ENCODE measurements around the gene MCRIP1. TPM values are rescaled to one million over a fixed set of nuclear protein-coding genes. Genes with fewer than 3 reads are reported as not detected.

The MCRIP1 gene
- total and polyA plus RNA-seq, 10 of the 15 experiments (the other 5 are each of a cell fraction or from before 2014, with no cell fraction given) = 0.31 to 54.4 (median 30.8) TPM

- TF ChIP-seq ELK1 (IDR thresholded peaks at IDR 0.05; ENCODE audit: low read depth, low read length) (peak; percentile 73), SPI1 (IDR thresholded peaks at IDR 0.05; ENCODE audit: borderline replicate concordance, insufficient read depth, low read depth, low read length) (peak; percentile 60), CBX5 (IDR thresholded peaks at IDR 0.05; ENCODE audit: low read depth) (no peak), ATF3 (IDR thresholded peaks at IDR 0.05; ENCODE audit: borderline replicate concordance, extremely low read depth, low read depth, low read length) (peak; percentile 70; the same call in 1 of the 2 replicates), USF2 (IDR thresholded peaks at IDR 0.05; ENCODE audit: borderline replicate concordance, low read depth, low read length) (peak; percentile 36; the same call in 1 of the 2 replicates), BCL11A (IDR thresholded peaks at IDR 0.05; ENCODE audit: low read depth, low read length) (no peak), HDGF (IDR thresholded peaks at IDR 0.05) (peak; percentile 60; the same call in 1 of the 2 replicates), POLR2A (IDR thresholded peaks at IDR 0.05; ENCODE audit: low read depth, low read length) (peak; percentile 71; the same call in 1 of the 2 replicates), EP300 (IDR thresholded peaks at IDR 0.05; ENCODE audit: borderline replicate concordance in 1 of 2, control insufficient read depth in 1 of 2, low read depth in 2 of 2, low read length in 2 of 2) (0 out of 4 replicates have a peak, but pooled peaks of 1 of the 2 experiments have one; percentile 10), IKZF2 (IDR thresholded peaks at IDR 0.05) (no peak; a peak in 1 of 4 replicates), EGR1 (IDR thresholded peaks at IDR 0.05; ENCODE audit: borderline replicate concordance in 1 of 2, low read depth in 2 of 2, low read length in 2 of 2) (no peak; a peak in 1 of 3 replicates), NR2C1 (IDR thresholded peaks at IDR 0.05) (peak; percentile 80), ZNF592 (IDR thresholded peaks at IDR 0.05) (peak; percentile 77; the same call in 1 of the 2 replicates), NFXL1 (IDR thresholded peaks at IDR 0.05; ENCODE audit: borderline replicate concordance) (peak; percentile 80; the same call in 1 of the 2 replicates), ZZZ3 (IDR thresholded peaks at IDR 0.05; ENCODE audit: control insufficient read depth, insufficient read length, low read depth) (no peak), POU2F2 (IDR thresholded peaks at IDR 0.05; ENCODE audit: borderline replicate concordance, low read depth, low read length) (peak; percentile 26; the same call in 1 of the 3 replicates), KDM1A (IDR thresholded peaks at IDR 0.05; ENCODE audit: borderline replicate concordance) (no peak), FOXM1 (IDR thresholded peaks at IDR 0.05; ENCODE audit: low read depth, low read length) (no peak), BHLHE40 (IDR thresholded peaks at IDR 0.05; ENCODE audit: borderline replicate concordance in 1 of 2, low read depth in 2 of 2, low read length in 1 of 2) (peak; percentile 99 to 100), EED (IDR thresholded peaks at IDR 0.05; ENCODE audit: low read depth) (peak; percentile 59; the same call in 1 of the 2 replicates), HDAC2 (IDR thresholded peaks at IDR 0.05) (no peak), ZNF24 (IDR thresholded peaks at IDR 0.05) (peak; percentile 52; the same call in 1 of the 2 replicates)
- TF ChIP-seq, protein P1, sequence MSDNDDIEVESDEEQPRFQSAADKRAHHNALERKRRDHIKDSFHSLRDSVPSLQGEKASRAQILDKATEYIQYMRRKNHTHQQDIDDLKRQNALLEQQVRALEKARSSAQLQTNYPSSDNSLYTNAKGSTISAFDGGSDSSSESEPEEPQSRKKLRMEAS (IDR thresholded peaks at IDR 0.05; ENCODE audit: low read depth, low read length) = peak; percentile 91
These were observed 38.5 kb upstream of the MCRIP1 start (continued) for GRCh38 chr17:81871387-81872230.
